GM23248 (cell line): ENCODE results near the gene TBC1D22A. TPM values are rescaled to one million over a fixed set of nuclear protein-coding genes. Genes with fewer than 3 reads are reported as not detected.

Experiments used
- DNase-seq: peaks from one replicate; pipeline ENCODE4 v3.0.0-alpha.2; 2015
- H2AFZ ChIP-seq: fragments of 200-600 bp; sonication (generic); 2 replicates; pipeline ENCODE4 v1.6.1; 2016; ENCODE audit warnings: antibody characterized with exemption
- H3F3A ChIP-seq: fragments of 200-600 bp; sonication (generic); 2 replicates; pipeline ENCODE4 v1.6.1; 2016; ENCODE audit warnings: mild to moderate bottlenecking, antibody characterized with exemption, mixed run types; ENCODE audit not compliant: insufficient read depth
- H3K27ac ChIP-seq: fragments of 200-600 bp; sonication (generic); 2 replicates; pipeline ENCODE4 v1.5.1; 2016; ENCODE audit warnings: mild to moderate bottlenecking
- H3K27me3 ChIP-seq: fragments of 200-600 bp; sonication (generic); replicated peaks from 2 replicates; pipeline ENCODE4 v1.6.1; 2016; ENCODE audit warnings: mild to moderate bottlenecking; ENCODE audit not compliant: insufficient read depth
- H3K36me3 ChIP-seq: fragments of 200-600 bp; sonication (generic); 2 replicates; pipeline ENCODE4 v1.6.1; 2016; ENCODE audit warnings: low read depth, mild to moderate bottlenecking
- H3K4me1 ChIP-seq: fragments of 200-600 bp; sonication (generic); 2 replicates; pipeline ENCODE4 v1.6.1; 2016; ENCODE audit warnings: mild to moderate bottlenecking; ENCODE audit not compliant: insufficient read depth
- H3K4me2 ChIP-seq: fragments of 200-600 bp; sonication (generic); one replicate; pipeline ENCODE4 v1.6.1; 2016; ENCODE audit warnings: mild to moderate bottlenecking; ENCODE audit not compliant: unreplicated experiment
- H3K4me3 ChIP-seq: fragments of 200-600 bp; sonication (generic); 2 replicates; pipeline ENCODE4 v1.5.1; 2016; ENCODE audit warnings: mild to moderate bottlenecking
- H3K79me2 ChIP-seq: fragments of 200-600 bp; sonication (generic); 2 replicates; pipeline ENCODE4 v1.6.1; 2016; ENCODE audit warnings: mild to moderate bottlenecking; ENCODE audit not compliant: insufficient read depth
- H3K9ac ChIP-seq: fragments of 200-600 bp; sonication (generic); 2 replicates; pipeline ENCODE4 v1.6.1; 2016; ENCODE audit warnings: mild to moderate bottlenecking
- H3K9me2 ChIP-seq: fragments of 200-600 bp; sonication (generic); 2 replicates; pipeline ENCODE4 v1.6.1; 2016; ENCODE audit warnings: mixed run types, mild to moderate bottlenecking, moderate library complexity; ENCODE audit not compliant: insufficient read depth
- H3K9me3 ChIP-seq: fragments of 200-600 bp; sonication (generic); one replicate; pipeline ENCODE4 v1.6.1; 2017; ENCODE audit warnings: low read depth
- H4K20me1 ChIP-seq: fragments of 200-600 bp; sonication (generic); 2 replicates; pipeline ENCODE4 v1.6.0; 2016; ENCODE audit not compliant: insufficient read depth
- EZH2 ChIP-seq: fragments of 200-600 bp; sonication (generic); IDR thresholded peaks from 2 replicates; pipeline ENCODE4 v1.6.1; 2018; ENCODE audit warnings: antibody characterized with exemption, mild to moderate bottlenecking; ENCODE audit not compliant: insufficient read depth, poor library complexity, severe bottlenecking
- EZH2phosphoT487 ChIP-seq: fragments of 200-600 bp; sonication (generic); IDR thresholded peaks from 2 replicates; pipeline ENCODE4 v1.6.1; 2018; ENCODE audit warnings: antibody characterized with exemption, moderate library complexity, mild to moderate bottlenecking, low read depth; ENCODE audit not compliant: insufficient read depth
- WGBS, 2 experiments: methylation state at CpG; one replicate each; pipeline ENCODE4 v1.1.6; 2015 to 2017; ENCODE audit warnings: low lambda C conversion rate in 2 of 2, low coverage in 1 of 2; ENCODE audit errors: missing lambda C conversion rate in 2 of 2; 5-methylcytosine and 5-hydroxymethylcytosine counted together
- in situ Hi-C: fragments of 300-500 bp; cut with MboI; formaldehyde crosslinking; loops from 2 replicates; pipeline ENCODE4 v1.15.0; 2020
- polyA plus RNA-seq: library from polyadenylated mRNA; unstranded; fragments of >200 nt; fragmentation: Nextera tagmentation; extraction: Ambion mirVana; gene quantifications from 2 replicates; pipeline ENCODE4 v1.2.1, GENCODE V29; 2016
- total RNA-seq: library from RNA; depleted of rRNA; stranded (reverse); fragments of >200 nt; shearing (Covaris generic); gene quantifications from 2 replicates; pipeline ENCODE4 v1.2.3, GENCODE V29; 2014

Gene TBC1D22A
- total and polyA plus RNA-seq, 2 experiments from 2014 or later: 12.3 to 16.9 TPM

- no peaks in the 10 kb centered on the region for H3K9me3 ChIP-seq
- in situ Hi-C loops: no loop called here
- no peak overlapping the region for H3K4me2 ChIP-seq
- H3K9me2 ChIP-seq: no peaks in the 10 kb centered on the region
- H3K27me3 ChIP-seq: no peaks in the 10 kb centered on the region
- no peak for TF ChIP-seq EZH2phosphoT487
- H3K4me1 ChIP-seq: no peaks in the 10 kb centered on the region
- no peaks in the 10 kb centered on the region for H4K20me1 ChIP-seq
- 93 to 94% methylated on average over 13 of the region's 13 CpGs for WGBS, 2 experiments
- no peak overlapping the region for H3K9ac ChIP-seq
- H2AFZ ChIP-seq: no peak overlapping the region
- no peak overlapping the region for H3K4me3 ChIP-seq
- DNase-seq: no peak
- no peaks in the 10 kb centered on the region; the same call in 1 of the 2 replicates for H3K36me3 ChIP-seq
- H3K79me2 ChIP-seq: no peaks in the 10 kb centered on the region
- H3K27ac ChIP-seq: no peak overlapping the region
- no peaks in the 10 kb centered on the region for H3F3A ChIP-seq
These were observed 232.5 kb downstream of the TBC1D22A start for GRCh38 chr22:46994983-46995382.

DNA sequence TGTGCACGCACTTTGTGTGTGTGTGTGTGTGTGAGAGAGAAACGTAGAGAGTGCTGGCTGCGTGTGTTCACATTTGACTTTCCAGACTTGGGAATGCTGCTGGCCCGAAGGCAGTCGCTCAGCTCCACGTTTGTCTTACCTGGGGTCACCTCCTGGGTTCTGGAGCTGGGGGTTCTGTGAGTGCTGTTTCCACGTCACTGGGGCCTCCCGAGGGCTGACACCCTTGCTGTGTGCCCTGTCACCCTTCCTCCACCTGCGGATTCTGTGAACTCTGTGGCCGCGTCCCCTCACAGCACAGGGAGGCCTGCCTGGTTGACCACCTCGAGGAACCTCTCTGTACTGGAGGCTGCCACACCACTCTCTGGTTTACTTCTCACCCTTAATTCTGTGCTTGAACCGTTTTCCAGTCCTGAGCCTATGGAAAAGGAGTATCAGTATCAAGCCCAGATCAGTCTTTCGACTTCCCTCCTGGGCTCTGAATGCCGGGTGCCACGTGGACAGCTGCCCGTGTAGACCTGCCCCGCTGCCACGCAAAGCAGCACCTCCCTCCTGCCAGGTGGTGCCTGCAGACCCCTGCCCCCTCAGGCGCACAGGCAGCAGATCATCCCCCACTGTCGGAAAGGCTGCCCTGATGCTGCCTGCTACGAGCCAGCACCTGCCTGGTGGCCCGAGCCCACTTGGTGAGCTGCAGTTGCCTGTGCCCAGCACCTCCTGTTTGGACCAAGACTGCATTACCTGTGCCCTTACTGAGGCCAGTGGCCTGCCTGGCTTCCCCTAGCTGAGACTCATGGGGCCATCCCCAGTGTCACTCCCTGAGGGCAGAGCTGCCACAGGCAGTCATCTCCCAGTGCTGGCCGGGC is 233.3 kb downstream of the TBC1D22A start:
- H3K4me1 ChIP-seq: no peaks in the 10 kb centered on the region
- H3F3A ChIP-seq: no peaks in the 10 kb centered on the region
- TF ChIP-seq EZH2 (no peak), EZH2phosphoT487 (no peak)
- no peaks in the 10 kb centered on the region for H4K20me1 ChIP-seq
- in situ Hi-C loops: no loop called here
- H2AFZ ChIP-seq: no peak overlapping the region
- H3K9me2 ChIP-seq: no peaks in the 10 kb centered on the region
- no peaks in the 10 kb centered on the region for H3K27me3 ChIP-seq
- WGBS, 2 experiments: 92 to 93% methylated on average over 24 of the region's 24 CpGs
- no peaks in the 10 kb centered on the region for H3K9me3 ChIP-seq
- H3K4me3 ChIP-seq: no peak overlapping the region
- no peaks in the 10 kb centered on the region; the same call in 1 of the 2 replicates for H3K36me3 ChIP-seq
- H3K4me2 ChIP-seq: no peak overlapping the region
- no peak overlapping the region for H3K9ac ChIP-seq
- DNase-seq: no peak
- no peak overlapping the region for H3K27ac ChIP-seq
- no peaks in the 10 kb centered on the region for H3K79me2 ChIP-seq

GRCh38 chr22:46996595-46997310 is 234.3 kb downstream of the TBC1D22A start:
- WGBS, 2 experiments: 96 to 98% methylated on average over 11 of the region's 11 CpGs
- Histone ChIP-seq H3K4me1 (no peaks in the 10 kb centered on the region), H3K27ac (no peak overlapping the region), H2AFZ (no peak overlapping the region), H3K4me3 (no peak overlapping the region), H3F3A (no peaks in the 10 kb centered on the region), H4K20me1 (no peaks in the 10 kb centered on the region), H3K27me3 (no peaks in the 10 kb centered on the region), H3K9me2 (no peaks in the 10 kb centered on the region), H3K79me2 (no peaks in the 10 kb centered on the region), H3K36me3 (no peaks in the 10 kb centered on the region; the same call in 1 of the 2 replicates), H3K4me2 (no peak overlapping the region), H3K9ac (no peak overlapping the region), H3K9me3 (no peaks in the 10 kb centered on the region)
- in situ Hi-C loops: no loop called here
- DNase-seq: no peak
- TF ChIP-seq EZH2phosphoT487 (no peak), EZH2 (no peak)

DNA sequence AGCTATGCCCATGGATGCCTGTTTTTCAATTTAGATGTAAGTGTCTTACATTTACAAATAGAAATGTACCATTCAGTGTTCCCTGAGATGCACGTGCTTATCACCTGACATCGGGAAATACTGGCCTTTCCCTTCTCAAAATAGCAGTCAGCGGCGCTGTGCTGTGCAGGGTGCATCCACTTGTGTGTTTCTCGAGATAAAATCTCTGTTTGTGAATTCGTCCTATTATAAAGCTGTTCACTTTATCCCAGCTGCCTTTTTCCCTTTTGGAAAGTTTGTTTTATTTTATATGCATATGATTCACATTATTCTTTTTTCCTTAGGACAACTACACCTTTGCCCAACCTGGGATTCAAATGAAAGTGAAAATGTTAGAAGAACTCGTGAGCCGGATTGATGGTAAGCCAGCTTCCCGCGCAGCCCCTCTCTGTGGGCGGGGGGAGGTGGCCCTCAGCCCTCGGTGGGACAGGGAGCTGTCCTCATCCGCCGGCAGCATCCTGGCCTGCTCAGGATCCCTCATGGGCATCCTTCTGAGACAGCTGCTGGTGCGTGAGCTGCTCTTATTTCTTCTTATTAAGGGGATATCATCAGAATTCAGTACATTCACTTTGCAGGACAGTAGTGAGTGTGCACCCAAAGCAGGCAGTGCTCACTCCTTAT is 235.0 kb downstream of the TBC1D22A start:
- DNase-seq: no peak
- H3K9me3 ChIP-seq: no peaks in the 10 kb centered on the region
- TF ChIP-seq EZH2phosphoT487 (no peak), EZH2 (no peak)
- H3K9ac ChIP-seq: no peak overlapping the region
- H3F3A ChIP-seq: no peaks in the 10 kb centered on the region
- no peak overlapping the region for H3K4me3 ChIP-seq
- in situ Hi-C loops: no loop called here
- H3K27me3 ChIP-seq: no peaks in the 10 kb centered on the region
- H3K4me2 ChIP-seq: no peak overlapping the region
- no peak overlapping the region for H2AFZ ChIP-seq
- WGBS, 2 experiments: 95 to 97% methylated on average over 15 of the region's 15 CpGs
- H3K4me1 ChIP-seq: no peaks in the 10 kb centered on the region
- H3K9me2 ChIP-seq: no peaks in the 10 kb centered on the region
- H4K20me1 ChIP-seq: no peaks in the 10 kb centered on the region
- H3K27ac ChIP-seq: no peak overlapping the region
- H3K36me3 ChIP-seq: no peaks in the 10 kb centered on the region; the same call in 1 of the 2 replicates
- H3K79me2 ChIP-seq: no peaks in the 10 kb centered on the region
